Activated T-cell treated with anti-CD3 and anti-CD28 coated beads for 24 hours (primary cell): ENCODE measurements around the gene PPAN.
A peak's percentile ranks its signal among the peaks of the same experiment; 100 is the strongest.

Experiments
- DNase-seq: peaks from one replicate; pipeline ENCODE4 v3.0.0-alpha.2; 2020; ENCODE audit warnings: low read depth

The PPAN gene

GRCh38 chr19:10113964-10114650 lies 7.9 kb downstream of the PPAN start:
- no peak for DNase-seq

- peak; percentile 25 for DNase-seq
Observed at GRCh38 chr19:10114651-10115391, 8.7 kb downstream of the PPAN start.

- no peak for DNase-seq
Observed at GRCh38 chr19:10115392-10116084, 9.4 kb downstream of the PPAN start.

- DNase-seq = no peak
Observed at GRCh38 chr19:10116085-10116865, 10.1 kb downstream of the PPAN start.

- DNase-seq = no peak
Observed at GRCh38 chr19:10116866-10117616, 10.9 kb downstream of the PPAN start.

GRCh38 chr19:10118960-10119359 lies 12.8 kb downstream of the PPAN start:
- DNase-seq = no peak

GRCh38 chr19:10120538-10121189 lies 14.5 kb downstream of the PPAN start:
- DNase-seq = no peak

GRCh38 chr19:10122045-10122444 lies 15.9 kb downstream of the PPAN start:
- DNase-seq = no peak

GRCh38 chr19:10124429-10124828 lies 18.3 kb downstream of the PPAN start:
- no peak for DNase-seq

GRCh38 chr19:10126213-10126639 lies 20.1 kb downstream of the PPAN start:
- DNase-seq = no peak

- no peak for DNase-seq
Observed at GRCh38 chr19:10132905-10133304, 26.7 kb downstream of the PPAN start.

GRCh38 chr19:10133596-10133995 lies 27.4 kb downstream of the PPAN start:
- no peak for DNase-seq

GRCh38 chr19:10134040-10134439 lies 27.9 kb downstream of the PPAN start:
- no peak for DNase-seq

GRCh38 chr19:10135551-10136334 lies 29.6 kb downstream of the PPAN start:
- DNase-seq = no peak

- DNase-seq = no peak
Observed at GRCh38 chr19:10136936-10137335, 30.8 kb downstream of the PPAN start.

GRCh38 chr19:10137751-10138682 lies 31.9 kb downstream of the PPAN start:
- no peak for DNase-seq

- no peak for DNase-seq
Observed at GRCh38 chr19:10138879-10139795, 33.0 kb downstream of the PPAN start.

GRCh38 chr19:10139952-10140351 lies 33.8 kb downstream of the PPAN start:
- no peak for DNase-seq
